H1 (cell line): ENCODE results near the gene ASTN2. TPM values are rescaled to one million over a fixed set of nuclear protein-coding genes. Genes with fewer than 3 reads are reported as not detected.

Experiments used
- CTCF ChIA-PET: fragments of 300-600 bp; sonication (Branson Sonifier 250); formaldehyde crosslinking; loops from one replicate; lab custom pipeline; 2021; ENCODE audit not compliant: partially characterized antibody; lab: Charles Lee
- POLR2A ChIA-PET: fragments of 300-600 bp; sonication (Branson Sonifier 250); formaldehyde crosslinking; loops from one replicate; lab custom pipeline; 2021; ENCODE audit warnings: inconsistent platforms; ENCODE audit not compliant: partially characterized antibody; lab: Charles Lee
- DNase-seq, 2 experiments: peaks; one replicate each; pipeline versions ENCODE4 v3.0.0 to v3.0.0-alpha.2; 2010 to 2022; ENCODE audit warnings: low spot score in 2 of 2, low read depth in 1 of 2, mixed read lengths in 1 of 2
- FAIRE-seq: peaks from 2 replicates; lab custom pipeline; 2011; peaks lifted over from hg19 to GRCh38; lab: Jason Lieb, UNC
- H2AFZ ChIP-seq: 2 replicates; pipeline ENCODE4 v1.8.1; 2012; ENCODE audit warnings: low read length, inconsistent platforms
- H2AK5ac ChIP-seq: 2 replicates; pipeline ENCODE4 v1.6.1; 2013; ENCODE audit warnings: low read depth, low read length
- H2BK120ac ChIP-seq: replicated peaks from 2 replicates; pipeline ENCODE3; 2013; ENCODE audit warnings: low read depth, low read length, inconsistent platforms
- H2BK12ac ChIP-seq: 2 replicates; pipeline ENCODE4 v1.6.1; 2013; ENCODE audit warnings: low read depth, low read length
- H2BK15ac ChIP-seq: 2 replicates; pipeline ENCODE4 v1.6.1; 2013; ENCODE audit warnings: low read length
- H2BK20ac ChIP-seq: 2 replicates; pipeline ENCODE4 v1.6.1; 2013; ENCODE audit warnings: low read length
- H2BK5ac ChIP-seq: 2 replicates; pipeline ENCODE4 v1.6.1; 2013; ENCODE audit warnings: low read depth, low read length
- H3K14ac ChIP-seq: 2 replicates; pipeline ENCODE4 v1.6.1; 2013; ENCODE audit warnings: inconsistent platforms; ENCODE audit not compliant: insufficient read length
- H3K18ac ChIP-seq: 2 replicates; pipeline ENCODE4 v1.6.1; 2013; ENCODE audit warnings: low read length; ENCODE audit errors: extremely low read depth
- H3K23ac ChIP-seq: 2 replicates; pipeline ENCODE4 v1.6.1; 2013; ENCODE audit warnings: inconsistent platforms; ENCODE audit not compliant: insufficient read length
- H3K23me2 ChIP-seq: 2 replicates; pipeline ENCODE4 v1.6.1; 2013; ENCODE audit warnings: low read depth, low read length
- H3K27ac ChIP-seq: 2 replicates; pipeline ENCODE4 v1.6.1; 2011; ENCODE audit warnings: low read depth, low read length, inconsistent platforms
- H3K27me3 ChIP-seq, 4 experiments: replicated peaks in 1 of 4; 1 replicate in 1 of 4; 2 replicates in 3 of 4; pipeline versions ENCODE4 v1.6.1 to v1.8.1; 2011 to 2013; ENCODE audit warnings: low read length in 3 of 4, mild to moderate bottlenecking in 3 of 4, inconsistent platforms in 2 of 4, mixed read lengths in 2 of 4, moderate library complexity in 1 of 4; ENCODE audit not compliant: control insufficient read depth in 3 of 4, insufficient read depth in 3 of 4; ENCODE audit errors: extremely low read depth in 1 of 4
- H3K36me3 ChIP-seq, 4 experiments: 2 replicates each; pipeline versions ENCODE4 v1.6.1 to v1.8.1; 2011 to 2013; ENCODE audit warnings: mild to moderate bottlenecking in 4 of 4, low read length in 3 of 4, moderate library complexity in 2 of 4, control low read depth in 1 of 4, inconsistent platforms in 1 of 4; ENCODE audit not compliant: insufficient read depth in 4 of 4, control insufficient read depth in 2 of 4
- H3K4ac ChIP-seq: replicated peaks from 2 replicates; pipeline ENCODE3; 2013; ENCODE audit warnings: low read length, low read depth, mixed read lengths, inconsistent platforms; ENCODE audit not compliant: insufficient read length
- H3K4me1 ChIP-seq, 4 experiments: replicated peaks in 1 of 4; 1 replicate in 1 of 4; 2 replicates in 3 of 4; pipeline versions ENCODE4 v1.6.1 to v1.8.1; 2011 to 2013; ENCODE audit warnings: low read length in 3 of 4, inconsistent platforms in 2 of 4, mixed read lengths in 1 of 4; ENCODE audit not compliant: insufficient read depth in 4 of 4, control insufficient read depth in 3 of 4
- H3K4me2 ChIP-seq, 2 experiments: 2 replicates each; pipeline versions ENCODE4 v1.6.1 to v1.8.1; 2011 to 2013; ENCODE audit warnings: low read depth in 2 of 2, low read length in 2 of 2, control low read depth in 1 of 2, inconsistent platforms in 1 of 2, mild to moderate bottlenecking in 1 of 2; ENCODE audit not compliant: insufficient read depth in 1 of 2
- H3K4me3 ChIP-seq, 4 experiments: fragments of 200-600, 300-600 bp in 1 of 4; sonication (generic), shearing (Covaris generic), sonication (Bioruptor Twin) in 1 of 4; 2 replicates each; pipeline versions ENCODE4 v1.5.1 to v1.8.1; 2011 to 2016; ENCODE audit warnings: low read length in 4 of 4, low read depth in 3 of 4, control low read depth in 2 of 4, inconsistent platforms in 2 of 4, mild to moderate bottlenecking in 2 of 4, mixed read lengths in 1 of 4, moderate library complexity in 1 of 4; ENCODE audit not compliant: insufficient read depth in 2 of 4; ENCODE audit errors: extremely low read depth in 1 of 4
- H3K56ac ChIP-seq: replicated peaks from 2 replicates; pipeline ENCODE3; 2013; ENCODE audit warnings: low read depth, mild to moderate bottlenecking, mixed read lengths, low read length, inconsistent platforms; ENCODE audit not compliant: insufficient read length
- H3K79me1 ChIP-seq: 2 replicates; pipeline ENCODE4 v1.6.1; 2013; ENCODE audit warnings: low read depth, low read length, control low read depth
- H3K79me2 ChIP-seq, 2 experiments: 2 replicates each; pipeline versions ENCODE4 v1.6.1 to v1.8.1; 2012 to 2013; ENCODE audit warnings: low read length in 2 of 2, mild to moderate bottlenecking in 2 of 2, inconsistent platforms in 1 of 2; ENCODE audit not compliant: insufficient read depth in 2 of 2, control insufficient read depth in 1 of 2
- H3K9ac ChIP-seq, 4 experiments: replicated peaks in 1 of 4; 1 replicate in 1 of 4; 2 replicates in 3 of 4; pipeline versions ENCODE4 v1.6.1 to v1.8.1; 2011 to 2013; ENCODE audit warnings: low read depth in 3 of 4, low read length in 3 of 4, control low read depth in 2 of 4, mild to moderate bottlenecking in 2 of 4, moderate library complexity in 2 of 4, inconsistent platforms in 1 of 4; ENCODE audit errors: extremely low read depth in 1 of 4
- H3K9me3 ChIP-seq, 2 experiments: 2 replicates each; pipeline versions ENCODE4 v1.6.1 to v1.8.1; 2012 to 2013; ENCODE audit warnings: mild to moderate bottlenecking in 2 of 2, moderate library complexity in 2 of 2, control low read depth in 1 of 2, inconsistent platforms in 1 of 2, low read depth in 1 of 2, low read length in 1 of 2, mixed read lengths in 1 of 2; ENCODE audit not compliant: insufficient read depth in 2 of 2
- H4K20me1 ChIP-seq, 2 experiments: replicated peaks in 1 of 2; 2 replicates each; pipeline versions ENCODE3 to v1.8.1; 2011 to 2013; ENCODE audit warnings: inconsistent platforms in 2 of 2, low read length in 2 of 2, mild to moderate bottlenecking in 1 of 2; ENCODE audit not compliant: insufficient read depth in 2 of 2, control insufficient read depth in 1 of 2
- H4K5ac ChIP-seq: 2 replicates; pipeline ENCODE4 v1.6.1; 2013; ENCODE audit warnings: low read length, low read depth, mixed read lengths, inconsistent platforms; ENCODE audit not compliant: insufficient read length
- H4K8ac ChIP-seq: 2 replicates; pipeline ENCODE4 v1.8.0; 2013; ENCODE audit warnings: mild to moderate bottlenecking, moderate library complexity, low read length, inconsistent platforms; ENCODE audit not compliant: insufficient read depth; ENCODE audit errors: extremely low read depth
- H4K91ac ChIP-seq: replicated peaks from 2 replicates; pipeline ENCODE3; 2013; ENCODE audit warnings: low read length, mixed read lengths, inconsistent platforms; ENCODE audit not compliant: insufficient read length
- ATF2 ChIP-seq: IDR thresholded peaks from 2 replicates; pipeline ENCODE4 v1.6.1; 2012; ENCODE audit warnings: low read length, inconsistent platforms
- ATF3 ChIP-seq: IDR thresholded peaks from 2 replicates; pipeline ENCODE4 v1.6.1; 2011; ENCODE audit warnings: low read depth, mild to moderate bottlenecking, low read length; ENCODE audit not compliant: insufficient read depth
- CEBPB ChIP-seq: IDR thresholded peaks from 2 replicates; pipeline ENCODE4 v1.6.1; 2012; ENCODE audit warnings: low read depth, low read length
- GABPA ChIP-seq: IDR thresholded peaks from 2 replicates; pipeline ENCODE4 v1.6.1; 2011; ENCODE audit warnings: mild to moderate bottlenecking, low read length, moderate library complexity, borderline replicate concordance; ENCODE audit not compliant: insufficient read depth
- GTF2F1 ChIP-seq: IDR thresholded peaks from 2 replicates; pipeline ENCODE4 v1.6.1; 2012; ENCODE audit warnings: low read depth, low read length, improper control_type of control experiment, borderline replicate concordance
- KDM1A ChIP-seq: fragments of 200-600, 300-600 bp; sonication (generic); IDR thresholded peaks from 2 replicates; pipeline ENCODE4 v1.7.1; 2016; ENCODE audit warnings: mild to moderate bottlenecking, low read length, borderline replicate concordance
- PHF8 ChIP-seq: fragments of 200-600 bp; sonication (generic); conservative IDR thresholded peaks from 2 replicates; pipeline ENCODE4 v1.7.1; 2012; ENCODE audit warnings: low read depth, mild to moderate bottlenecking, inconsistent platforms, low read length, moderate library complexity
- RXRA ChIP-seq: IDR thresholded peaks from 2 replicates; pipeline ENCODE4 v1.6.1; 2011; ENCODE audit warnings: low read depth, mild to moderate bottlenecking, low read length, moderate library complexity; ENCODE audit not compliant: insufficient read depth
- SAP30 ChIP-seq: fragments of 300-600 bp; sonication (generic); IDR thresholded peaks from 2 replicates; pipeline ENCODE4 v1.7.1; 2012; ENCODE audit warnings: low read length, moderate library complexity, mild to moderate bottlenecking, inconsistent platforms; ENCODE audit not compliant: insufficient read depth, insufficient replicate concordance
- SIRT6 ChIP-seq: IDR thresholded peaks from one replicate; pipeline ENCODE4 v1.7.1; 2012; ENCODE audit warnings: low read length, inconsistent platforms
- SP4 ChIP-seq: IDR thresholded peaks from 2 replicates; pipeline ENCODE4 v1.6.1; 2012; ENCODE audit warnings: low read length, inconsistent platforms
- TBP ChIP-seq: IDR thresholded peaks from 2 replicates; pipeline ENCODE4 v1.6.1; 2011; ENCODE audit warnings: low read depth, low read length, improper control_type of control experiment
- WGBS, 2 experiments: shearing (Covaris generic) in 1 of 2; methylation state at CpG; one replicate each; pipeline versions ENCODE4 v1.1.6 to v1.1.7; 2013 to 2015; ENCODE audit warnings: low lambda C conversion rate in 2 of 2, mixed read lengths in 2 of 2, inconsistent platforms in 1 of 2, low coverage in 1 of 2, missing lambda C conversion rate in 1 of 2; ENCODE audit not compliant: insufficient replicate concordance in 2 of 2, insufficient coverage in 1 of 2, insufficient read length in 1 of 2; ENCODE audit errors: extremely low coverage in 1 of 2, missing lambda C conversion rate in 1 of 2; 5-methylcytosine and 5-hydroxymethylcytosine counted together
- polyA plus RNA-seq, 7 experiments: library from polyadenylated mRNA; depleted of rRNA in 3 of 7; stranded (reverse) in 5 of 7; unstranded in 2 of 7; fragments of >200 nt in 5 of 7; fragments of 200-250 nt in 2 of 7; gene quantifications; 1 replicate in 5 of 7; 2 replicates in 1 of 7; 4 replicates in 1 of 7; pipeline versions ENCODE4 v1.2.1 to v1.2.3, GENCODE V29; 2011 to 2013; ENCODE audit warnings: missing spikeins in 2 of 7, mixed read lengths in 2 of 7
- total RNA-seq: library from RNA; stranded (reverse); fragmentation: NEBNext Ultra II Directional; extraction: Animal tissue kit (Norgen Biotek cat#: 25700); gene quantifications from 2 replicates; pipeline ENCODE4 v1.2.1, GENCODE V29; 2021

ASTN2 gene
- total and polyA plus RNA-seq, 2 of the 8 experiments (the other 6 are each of a cell fraction or from before 2014, with no cell fraction given), result 8.2 to 13.7 TPM

- H3K79me1 ChIP-seq, result no peaks in the 10 kb centered on the region
- H3K36me3 ChIP-seq, result no peaks in the 10 kb centered on the region; a peak in 1 of 8 replicates
- no peak overlapping the region for H2BK5ac ChIP-seq
- H4K91ac ChIP-seq, result no peak overlapping the region
- POLR2A ChIA-PET, result no interaction called here
- H3K23me2 ChIP-seq, result no peaks in the 10 kb centered on the region
- DNase-seq, result no peak
- no peak overlapping the region for H4K8ac ChIP-seq
- no peak overlapping the region for H3K14ac ChIP-seq
- H4K5ac ChIP-seq, result no peak overlapping the region
- H3K23ac ChIP-seq, result no peak overlapping the region
- H2BK15ac ChIP-seq, result no peak overlapping the region
- no peak overlapping the region for H2BK12ac ChIP-seq
- H3K4ac ChIP-seq, result no peak overlapping the region
- H2AK5ac ChIP-seq, result no peak overlapping the region
- H3K79me2 ChIP-seq, result no peaks in the 10 kb centered on the region
- CTCF ChIA-PET, result interaction anchor here (1.2 to 1.3 kb wide), 3 partner anchors 11 to 12 kb away, joined by 3 read pairs; no protein-coding TSS in a partner anchor
- H2BK120ac ChIP-seq, result no peak overlapping the region
- no peak overlapping the region for H2AFZ ChIP-seq
- no peaks in the 10 kb centered on the region for H4K20me1 ChIP-seq
- no peaks in the 10 kb centered on the region for H3K27me3 ChIP-seq
- no peak overlapping the region for H3K56ac ChIP-seq
- H3K9me3 ChIP-seq, result no peaks in the 10 kb centered on the region
- H3K4me2 ChIP-seq, result no peak overlapping the region
- no peak overlapping the region for H2BK20ac ChIP-seq
- no peak overlapping the region for H3K9ac ChIP-seq
- no peak overlapping the region for H3K27ac ChIP-seq
- no peak overlapping the region for H3K4me3 ChIP-seq
- no peak overlapping the region for H3K18ac ChIP-seq
- WGBS, 2 experiments, result 88% methylated on average over 4 of the region's 4 CpGs; no CpG with 5 or more reads in 1 of the 2 experiments
- FAIRE-seq, result no peak
- peaks cover 0 to 4% (median 1%) of the 10 kb centered on the region in 4 experiments; a peak in 3 of 7 replicates for H3K4me1 ChIP-seq
- no peak for TF ChIP-seq KDM1A
- no peak for TF ChIP-seq ATF2
- TF ChIP-seq TBP, result no peak
- no peak for TF ChIP-seq GTF2F1
- TF ChIP-seq ATF3, result no peak
- TF ChIP-seq SAP30, result no peak
- TF ChIP-seq CEBPB, result no peak
- TF ChIP-seq RXRA, result no peak
- no peak for TF ChIP-seq SP4
- TF ChIP-seq GABPA, result no peak
- TF ChIP-seq SIRT6, result no peak
- no peak for TF ChIP-seq PHF8
Observed at GRCh38 chr9:117014061-117014460, 400.8 kb downstream of the ASTN2 start.
